NOMO-1 treated with DMSO at 0.1 percent for 48 hours (cell line): Measurements from ENCODE around the gene CDH1.
A peak's percentile ranks its signal among the peaks of the same experiment; 100 is the strongest.

Experiments
- DNase-seq: peaks from one replicate; lab custom pipeline; 2025; ENCODE audit not compliant: unreplicated experiment; lab: John Stamatoyannopoulos, UW

Gene CDH1

GRCh38 chr16:68760671-68761275 lies 23.7 kb downstream of the CDH1 start:
- peak; percentile 32 for DNase-seq

- DNase-seq, result no peak
Measured at GRCh38 chr16:68762996-68763756, 26.1 kb downstream of the CDH1 start.

GRCh38 chr16:68764862-68765261 lies 27.8 kb downstream of the CDH1 start:
- no peak for DNase-seq

GRCh38 chr16:68767581-68767980 lies 30.5 kb downstream of the CDH1 start:
- DNase-seq, result no peak

GRCh38 chr16:68768175-68768574 lies 31.1 kb downstream of the CDH1 start:
- no peak for DNase-seq

- no peak for DNase-seq
Measured at GRCh38 chr16:68768771-68769170, 31.7 kb downstream of the CDH1 start.

- no peak for DNase-seq
Measured at GRCh38 chr16:68770671-68771070, 33.6 kb downstream of the CDH1 start.

GRCh38 chr16:68772030-68772681 lies 35.1 kb downstream of the CDH1 start:
- no peak for DNase-seq

GRCh38 chr16:68772871-68773270 lies 35.8 kb downstream of the CDH1 start:
- DNase-seq, result no peak

GRCh38 chr16:68774982-68775634 lies 38.0 kb downstream of the CDH1 start:
- no peak for DNase-seq

- DNase-seq, result no peak
Measured at GRCh38 chr16:68776821-68777485, 39.9 kb downstream of the CDH1 start.

- no peak for DNase-seq
Measured at GRCh38 chr16:68778551-68779231, 41.6 kb downstream of the CDH1 start.

GRCh38 chr16:68779891-68780290 lies 42.8 kb downstream of the CDH1 start:
- no peak for DNase-seq

- DNase-seq, result no peak
Measured at GRCh38 chr16:68781784-68782183, 44.7 kb downstream of the CDH1 start.

GRCh38 chr16:68782198-68783174 lies 45.4 kb downstream of the CDH1 start:
- DNase-seq, result peak; percentile 56

- no peak for DNase-seq
Measured at GRCh38 chr16:68784226-68784625, 47.1 kb downstream of the CDH1 start.

- no peak for DNase-seq
Measured at GRCh38 chr16:68784721-68785120, 47.6 kb downstream of the CDH1 start.

- DNase-seq, result no peak
Measured at GRCh38 chr16:68785715-68786114, 48.6 kb downstream of the CDH1 start.

- DNase-seq, result no peak
Measured at GRCh38 chr16:68786685-68787418, 49.8 kb downstream of the CDH1 start.
